GM12872 (cell line): ENCODE data around the gene SLC4A4.

ENCODE experiments used
- CTCF ChIP-seq: IDR thresholded peaks from 3 replicates; pipeline ENCODE4 v1.5.1; 2011; ENCODE audit warnings: low read depth, mild to moderate bottlenecking, low read length, moderate library complexity; ENCODE audit not compliant: insufficient read depth

The SLC4A4 gene

GRCh38 chr4:71518283-71518989, 179.6 kb downstream of the SLC4A4 start:
- TF ChIP-seq CTCF = no peak

- TF ChIP-seq CTCF = no peak
These were observed 181.5 kb downstream of the SLC4A4 start for GRCh38 chr4:71520308-71520707.

- TF ChIP-seq CTCF = no peak
These were observed 182.0 kb downstream of the SLC4A4 start for GRCh38 chr4:71520850-71521249.

GRCh38 chr4:71524756-71525155, 185.9 kb downstream of the SLC4A4 start:
- no peak for TF ChIP-seq CTCF

GRCh38 chr4:71526637-71527406, 188.0 kb downstream of the SLC4A4 start:
- peak; percentile 42; the same call in 2 of the 3 replicates for TF ChIP-seq CTCF

GRCh38 chr4:71532407-71532806, 193.6 kb downstream of the SLC4A4 start:
- no peak for TF ChIP-seq CTCF

- no peak for TF ChIP-seq CTCF
These were observed 194.3 kb downstream of the SLC4A4 start for GRCh38 chr4:71533121-71533520.
